VCaP (cell line): ENCODE measurements around the gene RBM47.
A peak's percentile ranks its signal among the peaks of the same experiment; 100 is the strongest.

Source experiments
- H3K27ac ChIP-seq: fragments of 450-650 bp; 2 replicates; pipeline ENCODE4 v1.5.1; 2017
- TF ChIP-seq, protein P1 (sequence below): fragments of 450-650 bp; conservative IDR thresholded peaks from 2 replicates; pipeline ENCODE4 v1.5.1; 2017; ENCODE audit warnings: mild to moderate bottlenecking, moderate library complexity

RBM47 gene

GRCh38 chr4:40482985-40483647 is 146.5 kb downstream of the RBM47 start:
- TF ChIP-seq, protein P1, sequence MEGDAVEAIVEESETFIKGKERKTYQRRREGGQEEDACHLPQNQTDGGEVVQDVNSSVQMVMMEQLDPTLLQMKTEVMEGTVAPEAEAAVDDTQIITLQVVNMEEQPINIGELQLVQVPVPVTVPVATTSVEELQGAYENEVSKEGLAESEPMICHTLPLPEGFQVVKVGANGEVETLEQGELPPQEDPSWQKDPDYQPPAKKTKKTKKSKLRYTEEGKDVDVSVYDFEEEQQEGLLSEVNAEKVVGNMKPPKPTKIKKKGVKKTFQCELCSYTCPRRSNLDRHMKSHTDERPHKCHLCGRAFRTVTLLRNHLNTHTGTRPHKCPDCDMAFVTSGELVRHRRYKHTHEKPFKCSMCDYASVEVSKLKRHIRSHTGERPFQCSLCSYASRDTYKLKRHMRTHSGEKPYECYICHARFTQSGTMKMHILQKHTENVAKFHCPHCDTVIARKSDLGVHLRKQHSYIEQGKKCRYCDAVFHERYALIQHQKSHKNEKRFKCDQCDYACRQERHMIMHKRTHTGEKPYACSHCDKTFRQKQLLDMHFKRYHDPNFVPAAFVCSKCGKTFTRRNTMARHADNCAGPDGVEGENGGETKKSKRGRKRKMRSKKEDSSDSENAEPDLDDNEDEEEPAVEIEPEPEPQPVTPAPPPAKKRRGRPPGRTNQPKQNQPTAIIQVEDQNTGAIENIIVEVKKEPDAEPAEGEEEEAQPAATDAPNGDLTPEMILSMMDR, result no peak
- H3K27ac ChIP-seq, result no peak overlapping the region

- TF ChIP-seq, protein P1, result no peak
- peak overlapping the region; percentile 46 for H3K27ac ChIP-seq
Observed at GRCh38 chr4:40481977-40482376, 147.7 kb downstream of the RBM47 start.

- H3K27ac ChIP-seq, result peak overlapping the region; percentile 46
- TF ChIP-seq, protein P1, result no peak
Observed at GRCh38 chr4:40480291-40480690, 149.4 kb downstream of the RBM47 start.

- TF ChIP-seq, protein P1, result no peak
- H3K27ac ChIP-seq, result no peak overlapping the region
Observed at GRCh38 chr4:40479378-40479777, 150.3 kb downstream of the RBM47 start.

- TF ChIP-seq, protein P1, result no peak
- H3K27ac ChIP-seq, result peak overlapping the region; percentile 52
Observed at GRCh38 chr4:40475609-40476008, 154.1 kb downstream of the RBM47 start.

DNA sequence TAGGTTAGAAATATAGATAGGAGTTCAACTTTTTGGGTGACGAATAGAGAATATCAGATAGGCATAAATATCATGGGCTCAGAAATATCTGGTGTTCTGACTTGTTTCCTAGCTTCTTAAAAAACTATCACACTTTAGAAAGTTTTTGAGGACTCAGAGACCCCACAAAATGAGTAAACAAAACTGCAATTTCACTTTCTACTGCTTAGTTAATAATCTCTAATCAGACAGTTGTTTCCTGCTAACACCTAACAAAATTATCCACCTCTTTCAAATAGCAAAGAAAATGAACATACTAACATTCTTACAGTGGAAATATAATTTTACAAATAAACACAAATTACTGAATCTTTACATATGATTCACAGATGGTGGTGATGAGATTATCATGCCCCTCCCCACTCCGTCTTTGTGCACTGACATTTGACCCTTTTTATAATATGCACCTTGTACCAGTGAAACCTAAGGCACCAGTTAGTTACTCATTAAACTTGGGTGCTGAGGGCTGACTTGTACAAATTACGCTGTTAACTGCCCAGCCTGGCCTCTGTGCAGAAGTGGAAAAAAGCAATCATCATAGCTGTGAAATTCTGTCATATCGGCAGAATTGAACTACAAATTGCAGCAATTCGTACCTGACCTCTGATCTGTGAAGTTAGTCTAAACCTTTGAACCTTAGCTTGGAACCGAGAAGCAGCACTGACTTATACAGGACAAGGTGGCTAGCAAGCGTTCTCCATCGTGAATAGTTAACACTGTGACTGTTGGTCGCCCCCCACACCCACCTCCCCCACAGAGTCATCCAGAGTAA is 155.9 kb downstream of the RBM47 start:
- TF ChIP-seq, protein P1, result no peak
- peak overlapping the region; percentile 11 for H3K27ac ChIP-seq

GRCh38 chr4:40471923-40472322 is 157.7 kb downstream of the RBM47 start:
- TF ChIP-seq, protein P1, result no peak
- no peak overlapping the region for H3K27ac ChIP-seq
